Measurements from ENCODE around the gene GLI2.

- TF ChIP-seq, protein P1, sequence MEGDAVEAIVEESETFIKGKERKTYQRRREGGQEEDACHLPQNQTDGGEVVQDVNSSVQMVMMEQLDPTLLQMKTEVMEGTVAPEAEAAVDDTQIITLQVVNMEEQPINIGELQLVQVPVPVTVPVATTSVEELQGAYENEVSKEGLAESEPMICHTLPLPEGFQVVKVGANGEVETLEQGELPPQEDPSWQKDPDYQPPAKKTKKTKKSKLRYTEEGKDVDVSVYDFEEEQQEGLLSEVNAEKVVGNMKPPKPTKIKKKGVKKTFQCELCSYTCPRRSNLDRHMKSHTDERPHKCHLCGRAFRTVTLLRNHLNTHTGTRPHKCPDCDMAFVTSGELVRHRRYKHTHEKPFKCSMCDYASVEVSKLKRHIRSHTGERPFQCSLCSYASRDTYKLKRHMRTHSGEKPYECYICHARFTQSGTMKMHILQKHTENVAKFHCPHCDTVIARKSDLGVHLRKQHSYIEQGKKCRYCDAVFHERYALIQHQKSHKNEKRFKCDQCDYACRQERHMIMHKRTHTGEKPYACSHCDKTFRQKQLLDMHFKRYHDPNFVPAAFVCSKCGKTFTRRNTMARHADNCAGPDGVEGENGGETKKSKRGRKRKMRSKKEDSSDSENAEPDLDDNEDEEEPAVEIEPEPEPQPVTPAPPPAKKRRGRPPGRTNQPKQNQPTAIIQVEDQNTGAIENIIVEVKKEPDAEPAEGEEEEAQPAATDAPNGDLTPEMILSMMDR (conservative IDR thresholded peaks at IDR 0.05; ENCODE audit: low read length) = no peak
- no peak for TF ChIP-seq EZH2phosphoT487 (IDR thresholded peaks at IDR 0.05; ENCODE audit: borderline replicate concordance, low read depth, low read length)
Observed at GRCh38 chr2:120711694-120712093, 24.0 kb upstream of the GLI2 start.
